ENCODE results near the gene SDF4. TPM values are rescaled to one million over a fixed set of nuclear protein-coding genes. Genes with fewer than 3 reads are reported as not detected.

SDF4 gene
- total RNA-seq, 2 donors from 2014 or later: 157 to 230 TPM

- ATAC-seq (ENCODE audit: insufficient number of reproducible peaks, low FRiP score, low read depth): no peak
- no peak overlapping the region for H3K4me3 ChIP-seq
- no peaks in the 10 kb centered on the region for H3K27me3 ChIP-seq (replicated peaks; ENCODE audit: insufficient read depth)
- TF ChIP-seq CTCF (IDR thresholded peaks at IDR 0.05): no peak
- peaks cover 5% of the 10 kb centered on the region for H3K9me3 ChIP-seq
- no peaks in the 10 kb centered on the region for H3K36me3 ChIP-seq
- no peak for DNase-seq (ENCODE audit: low spot score)
- H3K27ac ChIP-seq: no peak overlapping the region
- H3K4me1 ChIP-seq (ENCODE audit: control insufficient read depth in 1 of 2, low read depth in 2 of 2): no peaks in the 10 kb centered on the region
Measured at GRCh38 chr1:1191734-1192133, 40.1 kb downstream of the SDF4 start.

DNA sequence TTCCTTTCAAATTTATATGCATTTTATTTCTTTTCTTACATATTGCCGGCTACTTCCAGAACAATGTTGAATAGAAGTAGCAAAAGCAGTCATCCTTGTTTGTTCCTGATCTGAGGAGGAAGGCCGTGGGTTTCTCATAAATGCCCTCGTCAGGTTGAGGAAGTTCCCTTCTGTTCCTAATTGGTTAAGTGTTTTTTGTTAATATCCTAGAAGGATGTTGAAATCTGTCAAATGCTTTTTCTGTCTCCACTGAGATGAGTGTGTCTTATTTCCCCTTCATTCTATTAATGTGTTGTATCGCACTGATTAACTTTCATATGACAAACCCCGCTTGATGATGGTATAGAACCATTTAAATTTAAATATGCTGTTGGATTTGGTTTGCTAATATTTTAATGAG, 42.7 kb downstream of the SDF4 start:
- DNase-seq (ENCODE audit: low spot score) (no peak), ATAC-seq (ENCODE audit: insufficient number of reproducible peaks, low FRiP score, low read depth) (no peak)
- no peaks in the 10 kb centered on the region for H3K27me3 ChIP-seq (replicated peaks; ENCODE audit: insufficient read depth)
- H3K36me3 ChIP-seq: no peaks in the 10 kb centered on the region
- no peak overlapping the region for H3K4me3 ChIP-seq
- H3K4me1 ChIP-seq (ENCODE audit: control insufficient read depth in 1 of 2, low read depth in 2 of 2): no peaks in the 10 kb centered on the region
- no peak overlapping the region for H3K27ac ChIP-seq
- no peaks in the 10 kb centered on the region for H3K9me3 ChIP-seq
- TF ChIP-seq CTCF (IDR thresholded peaks at IDR 0.05): no peak

- DNase-seq (ENCODE audit: low spot score): no peak
- no peak for TF ChIP-seq CTCF (IDR thresholded peaks at IDR 0.05)
- Histone ChIP-seq H3K27ac (no peak overlapping the region), H3K9me3 (no peaks in the 10 kb centered on the region), H3K27me3 (replicated peaks; ENCODE audit: insufficient read depth) (no peaks in the 10 kb centered on the region), H3K36me3 (no peaks in the 10 kb centered on the region), H3K4me1 (ENCODE audit: control insufficient read depth in 1 of 2, low read depth in 2 of 2) (no peaks in the 10 kb centered on the region), H3K4me3 (no peak overlapping the region)
- no peak for ATAC-seq (ENCODE audit: insufficient number of reproducible peaks, low FRiP score, low read depth)
Measured at GRCh38 chr1:1187938-1188337, 43.9 kb downstream of the SDF4 start.

DNA sequence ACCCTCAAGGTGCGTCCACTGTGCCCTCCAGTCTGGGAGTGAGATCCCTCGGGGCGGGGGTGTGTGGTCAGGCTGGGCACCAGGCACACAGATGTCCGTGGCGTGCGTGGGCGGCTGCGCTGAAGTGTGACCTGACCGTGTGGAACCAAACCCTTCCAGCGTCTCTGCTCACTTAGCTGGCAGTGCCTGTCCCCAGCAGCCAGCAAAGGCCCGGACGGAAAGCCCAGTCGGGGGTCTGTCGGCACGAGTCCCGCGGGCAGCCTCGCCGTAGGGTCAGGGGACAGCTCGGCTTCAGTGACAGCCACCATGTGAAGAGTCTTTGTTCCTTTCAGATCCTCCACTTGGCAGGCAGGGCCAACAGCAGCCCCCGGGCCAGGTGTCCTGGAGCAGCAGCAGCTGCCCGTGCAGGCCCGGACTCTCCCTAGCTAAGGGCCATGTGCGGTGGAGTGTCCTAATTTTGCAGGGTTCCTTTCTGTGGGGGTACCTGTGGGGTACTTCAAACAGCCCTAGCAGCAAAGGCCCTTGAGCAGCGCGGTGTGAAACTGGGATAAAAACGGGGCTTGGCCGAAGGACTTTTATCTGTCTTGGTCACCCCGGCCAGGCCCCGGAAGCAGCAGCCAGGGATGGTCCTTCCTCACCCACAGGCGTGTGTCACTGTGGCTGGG, 46.6 kb downstream of the SDF4 start:
- DNase-seq (ENCODE audit: low spot score): no peak

More for the DNA sequence above, 46.6 kb downstream of the SDF4 start:
- H3K4me3 ChIP-seq: no peak overlapping the region
- no peaks in the 10 kb centered on the region for H3K9me3 ChIP-seq
- H3K4me1 ChIP-seq (ENCODE audit: control insufficient read depth in 1 of 2, low read depth in 2 of 2): no peaks in the 10 kb centered on the region
- H3K27me3 ChIP-seq (replicated peaks; ENCODE audit: insufficient read depth): no peaks in the 10 kb centered on the region
- H3K27ac ChIP-seq: no peak overlapping the region
- no peaks in the 10 kb centered on the region for H3K36me3 ChIP-seq
- no peak for TF ChIP-seq CTCF (IDR thresholded peaks at IDR 0.05)
- ATAC-seq (ENCODE audit: insufficient number of reproducible peaks, low FRiP score, low read depth): no peak
